ENCODE measurements around the gene LY6G5C.

LY6G5C gene

DNA sequence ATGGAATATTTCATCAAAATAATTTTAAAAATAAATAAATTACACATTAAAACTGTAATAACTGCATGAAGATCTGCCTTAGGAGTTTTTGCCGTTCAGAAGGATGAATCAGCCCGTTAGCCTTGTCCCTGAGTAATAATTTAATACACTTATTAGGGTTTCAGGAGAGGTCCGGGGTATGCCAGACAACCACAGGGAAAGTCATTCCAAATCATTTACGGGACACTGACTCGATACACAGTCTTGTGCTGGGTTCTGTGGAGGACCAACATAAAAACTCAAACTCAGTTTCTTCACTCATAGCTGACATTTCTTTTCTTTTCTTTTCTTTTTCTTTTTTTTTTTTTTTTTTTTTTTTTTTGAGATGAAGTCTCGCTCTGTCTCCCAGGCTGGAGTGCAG lies 25.1 kb upstream of the LY6G5C start:
- no peak overlapping the region for H3K18ac ChIP-seq (ENCODE audit: low read length)
- no CpG with 5 or more reads among the region's 6 CpGs for WGBS (ENCODE audit: extremely low coverage, insufficient coverage, low lambda C conversion rate)
- no peak overlapping the region for H3K9ac ChIP-seq (ENCODE audit: low read length)
- H3K79me2 ChIP-seq (ENCODE audit: control insufficient read depth, insufficient read depth, low read length) = peaks cover 12% of the 10 kb centered on the region
- no peak for DNase-seq
- peaks cover 10% of the 10 kb centered on the region for H3K4me1 ChIP-seq (ENCODE audit: control insufficient read depth, low read depth, low read length)
- H2BK120ac ChIP-seq (ENCODE audit: low read depth, low read length) = no peak overlapping the region
- H2BK5ac ChIP-seq (ENCODE audit: low read length) = no peak overlapping the region
- no peak overlapping the region for H3K4me3 ChIP-seq (ENCODE audit: low read length)
- H3K36me3 ChIP-seq (ENCODE audit: control insufficient read depth, insufficient read depth, low read length) = no peaks in the 10 kb centered on the region
- H2BK15ac ChIP-seq (replicated peaks; ENCODE audit: low read depth) = no peak overlapping the region
- no peak overlapping the region for H3K27ac ChIP-seq (ENCODE audit: low read depth, low read length)
- H2AK5ac ChIP-seq (ENCODE audit: low read length) = no peak overlapping the region
- H3K23ac ChIP-seq (ENCODE audit: low read length) = no peak overlapping the region
- H3K27me3 ChIP-seq (ENCODE audit: insufficient read depth, low read length, poor library complexity) = no peaks in the 10 kb centered on the region
- no peak overlapping the region for H3K4me2 ChIP-seq (ENCODE audit: low read length)
- H3K79me1 ChIP-seq (ENCODE audit: low read length) = peaks cover 11% of the 10 kb centered on the region
- H3K56ac ChIP-seq (ENCODE audit: low read length) = no peak overlapping the region
- no peak overlapping the region for H3K4ac ChIP-seq (ENCODE audit: low read depth, low read length)
- H4K8ac ChIP-seq (ENCODE audit: low read depth, low read length) = no peak overlapping the region
- no peak overlapping the region for H4K5ac ChIP-seq (ENCODE audit: low read length)

DNA sequence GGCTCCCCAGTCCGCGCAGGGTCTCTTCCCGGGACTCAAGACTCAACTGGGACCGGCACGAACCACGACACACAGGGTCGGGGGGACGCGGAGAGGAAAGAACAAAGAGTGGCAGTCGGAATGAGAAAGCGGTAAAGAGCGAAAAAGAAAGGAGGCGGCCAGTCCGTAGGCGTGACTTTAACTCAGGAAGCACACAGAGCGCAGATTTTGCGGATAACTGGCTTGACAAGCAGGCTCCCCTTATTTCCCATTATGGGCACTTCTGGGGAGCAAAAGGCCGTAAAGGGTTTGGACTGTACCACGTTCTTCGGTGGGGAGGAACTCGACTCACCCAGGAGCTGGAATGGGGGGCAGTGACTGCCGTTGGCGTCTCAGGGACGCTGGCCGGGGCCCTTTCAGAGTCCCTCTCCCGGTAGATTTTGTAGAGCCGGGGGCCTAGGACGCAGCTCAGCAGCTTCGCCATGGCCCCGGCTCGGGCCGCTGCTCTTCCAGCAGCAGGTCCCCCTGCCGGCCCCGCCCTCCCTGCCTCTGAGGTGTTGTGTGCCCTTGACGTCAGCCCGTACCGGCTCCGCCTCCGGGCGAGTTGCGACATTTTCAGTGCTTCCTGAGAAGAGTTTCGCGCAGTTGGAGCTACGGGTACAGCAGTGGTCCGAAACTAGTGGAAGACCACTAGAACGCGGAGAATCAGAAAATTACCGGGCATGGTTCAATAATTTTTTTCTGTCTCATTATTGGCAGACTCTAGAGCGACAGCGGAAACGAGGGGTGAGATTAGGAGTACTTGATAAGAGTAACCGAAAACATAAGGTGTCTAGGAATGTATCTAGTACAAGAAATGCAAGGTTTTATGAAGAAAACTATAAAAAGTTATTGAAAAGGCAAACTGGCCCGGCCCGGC lies 22.2 kb upstream of the LY6G5C start, which contains the start of gene ABHD16A:
Gene ABHD16A (minus strand): TSS at position 506 of the 898 bp plus-strand sequence. CDS start 43 bp downstream, at position 463.
- Histone ChIP-seq H3K56ac (ENCODE audit: low read length) (peak within 1 kb of the TSS; percentile 95), H3K9ac (ENCODE audit: low read length) (peak within 1 kb of the TSS; percentile 95), H3K27ac (ENCODE audit: low read depth, low read length) (peak within 1 kb of the TSS; percentile 95), H3K79me1 (ENCODE audit: low read length) (peaks cover 14% of the 10 kb centered on the region), H3K4me1 (ENCODE audit: control insufficient read depth, low read depth, low read length) (peaks cover 7% of the 10 kb centered on the region), H2BK15ac (replicated peaks; ENCODE audit: low read depth) (no peak within 1 kb of the TSS), H3K4ac (ENCODE audit: low read depth, low read length) (peak within 1 kb of the TSS; percentile 92), H4K8ac (ENCODE audit: low read depth, low read length) (no peak within 1 kb of the TSS), H3K18ac (ENCODE audit: low read length) (peak within 1 kb of the TSS; percentile 97), H4K5ac (ENCODE audit: low read length) (no peak within 1 kb of the TSS), H3K4me3 (ENCODE audit: low read length) (peak within 1 kb of the TSS; percentile 99), H3K4me2 (ENCODE audit: low read length) (peak within 1 kb of the TSS; percentile 99), H2AK5ac (ENCODE audit: low read length) (peak within 1 kb of the TSS; percentile 95), H3K27me3 (ENCODE audit: insufficient read depth, low read length, poor library complexity) (no peaks in the 10 kb centered on the region), H3K36me3 (ENCODE audit: control insufficient read depth, insufficient read depth, low read length) (no peaks in the 10 kb centered on the region), H3K79me2 (ENCODE audit: control insufficient read depth, insufficient read depth, low read length) (peaks cover 14% of the 10 kb centered on the region), H3K23ac (ENCODE audit: low read length) (peak within 1 kb of the TSS; percentile 81), H2BK120ac (ENCODE audit: low read depth, low read length) (peak within 1 kb of the TSS; percentile 77), H2BK5ac (ENCODE audit: low read length) (peak within 1 kb of the TSS; percentile 86)
- DNase-seq = peak; percentile 99
- WGBS (ENCODE audit: extremely low coverage, insufficient coverage, low lambda C conversion rate) = no CpG with 5 or more reads among the region's 54 CpGs

DNA sequence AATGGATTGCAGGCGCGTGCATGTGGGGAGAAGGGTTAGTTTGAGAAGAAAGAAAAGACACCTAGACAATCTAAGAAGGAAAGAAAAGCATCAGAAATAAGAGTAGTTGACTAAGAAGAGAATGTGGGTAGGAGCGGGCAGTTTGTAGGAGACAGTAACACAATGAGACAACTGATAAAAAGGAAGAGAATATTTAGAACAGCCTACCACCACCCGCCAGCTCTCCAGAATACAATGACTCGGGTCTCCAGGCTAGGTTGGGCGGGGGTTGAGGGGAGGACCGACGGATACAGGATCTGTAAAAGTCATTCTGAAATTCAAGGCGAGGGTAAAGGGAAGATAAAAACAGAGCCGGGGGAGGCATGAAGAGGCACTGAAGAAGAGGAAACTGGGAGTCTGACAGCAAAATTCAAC lies 21.5 kb upstream of the LY6G5C start:
- Histone ChIP-seq H3K4me2 (ENCODE audit: low read length) (peak overlapping the region; percentile 99), H3K27me3 (ENCODE audit: insufficient read depth, low read length, poor library complexity) (no peaks in the 10 kb centered on the region), H3K79me1 (ENCODE audit: low read length) (peaks cover 17% of the 10 kb centered on the region), H3K23ac (ENCODE audit: low read length) (peak overlapping the region; percentile 81), H3K36me3 (ENCODE audit: control insufficient read depth, insufficient read depth, low read length) (peaks cover 3% of the 10 kb centered on the region), H3K27ac (ENCODE audit: low read depth, low read length) (peak overlapping the region; percentile 95), H2BK5ac (ENCODE audit: low read length) (peak overlapping the region; percentile 86), H3K4ac (ENCODE audit: low read depth, low read length) (peak overlapping the region; percentile 92), H2AK5ac (ENCODE audit: low read length) (peak overlapping the region; percentile 95), H4K8ac (ENCODE audit: low read depth, low read length) (no peak overlapping the region), H3K18ac (ENCODE audit: low read length) (peak overlapping the region; percentile 97), H3K9ac (ENCODE audit: low read length) (peak overlapping the region; percentile 95), H2BK15ac (replicated peaks; ENCODE audit: low read depth) (no peak overlapping the region), H3K4me3 (ENCODE audit: low read length) (peak overlapping the region; percentile 99), H3K79me2 (ENCODE audit: control insufficient read depth, insufficient read depth, low read length) (peaks cover 17% of the 10 kb centered on the region), H2BK120ac (ENCODE audit: low read depth, low read length) (no peak overlapping the region), H4K5ac (ENCODE audit: low read length) (no peak overlapping the region), H3K56ac (ENCODE audit: low read length) (peak overlapping the region; percentile 95), H3K4me1 (ENCODE audit: control insufficient read depth, low read depth, low read length) (peaks cover 7% of the 10 kb centered on the region)
- DNase-seq = peak; percentile 76
- no CpG with 5 or more reads among the region's 10 CpGs for WGBS (ENCODE audit: extremely low coverage, insufficient coverage, low lambda C conversion rate)

DNA sequence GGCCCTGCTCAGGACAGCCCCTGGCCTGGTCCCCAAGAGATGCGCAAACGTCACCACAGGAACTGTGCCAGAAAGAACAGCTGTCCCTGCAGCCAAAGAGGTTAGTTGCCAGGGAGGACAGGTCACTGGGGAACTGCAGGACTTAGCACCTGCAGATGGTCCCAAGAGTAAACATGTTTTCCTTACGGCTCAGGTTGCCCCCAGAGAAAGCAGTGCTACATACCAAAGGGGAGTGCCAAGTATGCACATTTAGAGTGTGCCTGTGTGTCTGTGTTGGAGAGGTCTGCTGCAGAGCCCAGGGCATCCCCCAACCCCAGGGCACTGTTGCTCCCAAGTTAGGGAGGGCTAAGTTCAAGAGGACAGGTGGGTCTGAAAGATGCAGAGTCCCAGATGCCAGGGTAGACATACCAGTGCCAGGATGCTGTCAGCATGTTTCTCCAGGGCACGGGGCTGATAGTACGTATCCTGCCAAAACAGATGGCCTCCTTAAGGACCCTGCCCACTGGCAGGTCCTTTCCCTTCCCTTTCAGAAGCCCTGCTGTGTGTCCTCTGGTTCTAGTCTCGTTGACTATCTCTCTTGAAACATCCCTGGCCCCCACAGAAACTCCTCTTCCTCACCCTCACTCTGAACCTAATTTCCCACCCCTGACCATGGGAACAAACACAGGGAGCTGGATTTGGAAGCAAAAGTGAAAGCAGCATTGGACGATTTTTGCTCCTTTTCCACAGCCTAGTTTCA lies 21.0 kb upstream of the LY6G5C start:
- Histone ChIP-seq H2BK5ac (ENCODE audit: low read length) (peak overlapping the region; percentile 86), H2AK5ac (ENCODE audit: low read length) (peak overlapping the region; percentile 95), H3K36me3 (ENCODE audit: control insufficient read depth, insufficient read depth, low read length) (peaks cover 3% of the 10 kb centered on the region), H3K27ac (ENCODE audit: low read depth, low read length) (peak overlapping the region; percentile 55), H3K79me2 (ENCODE audit: control insufficient read depth, insufficient read depth, low read length) (peaks cover 17% of the 10 kb centered on the region), H4K5ac (ENCODE audit: low read length) (no peak overlapping the region), H3K4me3 (ENCODE audit: low read length) (peak overlapping the region; percentile 99), H3K79me1 (ENCODE audit: low read length) (peaks cover 17% of the 10 kb centered on the region), H3K18ac (ENCODE audit: low read length) (peak overlapping the region; percentile 8), H3K4me1 (ENCODE audit: control insufficient read depth, low read depth, low read length) (peaks cover 7% of the 10 kb centered on the region), H2BK120ac (ENCODE audit: low read depth, low read length) (no peak overlapping the region), H3K23ac (ENCODE audit: low read length) (peak overlapping the region; percentile 81), H3K56ac (ENCODE audit: low read length) (peak overlapping the region; percentile 95), H3K4ac (ENCODE audit: low read depth, low read length) (no peak overlapping the region), H4K8ac (ENCODE audit: low read depth, low read length) (no peak overlapping the region), H3K4me2 (ENCODE audit: low read length) (peak overlapping the region; percentile 99), H3K9ac (ENCODE audit: low read length) (peak overlapping the region; percentile 95), H2BK15ac (replicated peaks; ENCODE audit: low read depth) (no peak overlapping the region), H3K27me3 (ENCODE audit: insufficient read depth, low read length, poor library complexity) (no peaks in the 10 kb centered on the region)
- WGBS (ENCODE audit: extremely low coverage, insufficient coverage, low lambda C conversion rate) = no CpG with 5 or more reads among the region's 7 CpGs
- no peak for DNase-seq

DNA sequence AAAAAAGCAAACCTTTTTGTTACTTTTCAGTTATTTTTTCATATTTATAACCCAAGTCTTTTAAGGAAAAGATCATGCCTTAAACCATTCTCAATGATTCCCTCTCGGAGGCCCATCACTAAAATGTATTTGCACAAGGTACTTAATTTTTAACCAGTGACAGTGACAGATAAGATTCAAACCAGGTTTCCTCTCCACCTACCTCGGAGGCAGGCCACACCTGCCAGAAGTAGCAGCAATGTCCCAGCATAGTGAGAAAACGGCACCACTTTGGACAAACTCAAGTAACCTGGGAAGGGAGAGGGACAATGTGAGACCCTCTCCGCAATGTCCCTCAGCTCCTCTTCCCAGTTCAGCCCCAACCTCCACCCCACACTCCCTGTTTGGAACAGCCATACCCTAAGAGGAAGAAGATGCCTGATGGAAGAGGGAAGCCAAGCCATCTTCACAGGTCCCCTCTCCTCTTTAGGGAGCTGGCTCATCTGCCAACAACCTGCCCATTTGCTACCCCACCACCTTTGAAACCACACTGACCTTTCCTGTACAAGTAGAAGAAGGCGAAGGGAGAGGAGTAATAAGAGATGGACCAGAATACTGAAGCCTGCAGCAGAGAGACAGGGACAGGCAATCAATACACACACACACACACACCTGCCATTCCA lies 20.0 kb upstream of the LY6G5C start:
- no peak overlapping the region for H2AK5ac ChIP-seq (ENCODE audit: low read length)
- peak overlapping the region; percentile 65 for H3K56ac ChIP-seq (ENCODE audit: low read length)
- H4K5ac ChIP-seq (ENCODE audit: low read length) = no peak overlapping the region
- H3K27ac ChIP-seq (ENCODE audit: low read depth, low read length) = no peak overlapping the region
- H3K4ac ChIP-seq (ENCODE audit: low read depth, low read length) = no peak overlapping the region
- H4K8ac ChIP-seq (ENCODE audit: low read depth, low read length) = no peak overlapping the region
- H3K79me2 ChIP-seq (ENCODE audit: control insufficient read depth, insufficient read depth, low read length) = peaks cover 17% of the 10 kb centered on the region
- no peak overlapping the region for H2BK15ac ChIP-seq (replicated peaks; ENCODE audit: low read depth)
- no peak for DNase-seq
- no peak overlapping the region for H3K4me2 ChIP-seq (ENCODE audit: low read length)
- peaks cover 6% of the 10 kb centered on the region for H3K36me3 ChIP-seq (ENCODE audit: control insufficient read depth, insufficient read depth, low read length)
- no peak overlapping the region for H2BK5ac ChIP-seq (ENCODE audit: low read length)
- H3K4me3 ChIP-seq (ENCODE audit: low read length) = no peak overlapping the region
- peaks cover 17% of the 10 kb centered on the region for H3K79me1 ChIP-seq (ENCODE audit: low read length)
- no peak overlapping the region for H3K18ac ChIP-seq (ENCODE audit: low read length)
- H2BK120ac ChIP-seq (ENCODE audit: low read depth, low read length) = no peak overlapping the region
- peak overlapping the region; percentile 19 for H3K9ac ChIP-seq (ENCODE audit: low read length)
- no CpG with 5 or more reads among the region's 5 CpGs for WGBS (ENCODE audit: extremely low coverage, insufficient coverage, low lambda C conversion rate)
- no peak overlapping the region for H3K23ac ChIP-seq (ENCODE audit: low read length)
- peaks cover 7% of the 10 kb centered on the region for H3K4me1 ChIP-seq (ENCODE audit: control insufficient read depth, low read depth, low read length)
- H3K27me3 ChIP-seq (ENCODE audit: insufficient read depth, low read length, poor library complexity) = no peaks in the 10 kb centered on the region
